ENCODE results near the gene MMP1. TPM values are rescaled to one million over a fixed set of nuclear protein-coding genes. Genes with fewer than 3 reads are reported as not detected.

MMP1 gene
- total and polyA plus RNA-seq, 12 donors, result 0.07 TPM; not detected in 11

- no peaks in the 10 kb centered on the region for H3K27me3 ChIP-seq
- H3K9me3 ChIP-seq (replicated peaks in 1 of 3), result no peaks in the 10 kb centered on the region
- no peak overlapping the region for H3K27ac ChIP-seq
- no peak for DNase-seq
- no peaks in the 10 kb centered on the region for H3K4me1 ChIP-seq (replicated peaks in 1 of 2)
- TF ChIP-seq POLR2A (IDR thresholded peaks at IDR 0.05) (no peak), CTCF (IDR thresholded peaks at IDR 0.05) (no peak)
- H3K4me3 ChIP-seq, result no peak overlapping the region
- 64 to 68% (median 66%) methylated on average over 6 of the region's 6 CpGs for WGBS, 4 donors
- no peaks in the 10 kb centered on the region for H3K36me3 ChIP-seq (replicated peaks in 1 of 2)
- intact Hi-C loops (cut with DNase I), result no loop called here
These were observed 1.9 kb upstream of the MMP1 start for GRCh38 chr11:102799681-102800340.

GRCh38 chr11:102794382-102794781 is 3.6 kb downstream of the MMP1 start:
- H3K27me3 ChIP-seq, result no peaks in the 10 kb centered on the region
- no peak for TF ChIP-seq POLR2A (IDR thresholded peaks at IDR 0.05)
- no peak for TF ChIP-seq CTCF (IDR thresholded peaks at IDR 0.05)
- no peak for DNase-seq
- intact Hi-C loops (cut with DNase I), result no loop called here
- H3K9me3 ChIP-seq (replicated peaks in 1 of 3), result no peaks in the 10 kb centered on the region
- H3K4me1 ChIP-seq (replicated peaks in 1 of 2), result no peaks in the 10 kb centered on the region
- no peak overlapping the region for H3K27ac ChIP-seq
- H3K36me3 ChIP-seq (replicated peaks in 1 of 2), result no peaks in the 10 kb centered on the region
- no peak overlapping the region for H3K4me3 ChIP-seq

GRCh38 chr11:102793677-102794290 is 4.2 kb downstream of the MMP1 start:
- Histone ChIP-seq H3K4me1 (replicated peaks in 1 of 2) (no peaks in the 10 kb centered on the region), H3K9me3 (replicated peaks in 1 of 3) (no peaks in the 10 kb centered on the region), H3K27ac (no peak overlapping the region), H3K36me3 (replicated peaks in 1 of 2) (no peaks in the 10 kb centered on the region), H3K27me3 (no peaks in the 10 kb centered on the region), H3K4me3 (no peak overlapping the region)
- no peak for DNase-seq
- intact Hi-C loops (cut with DNase I), result no loop called here
- TF ChIP-seq POLR2A (IDR thresholded peaks at IDR 0.05), result no peak
- TF ChIP-seq CTCF (IDR thresholded peaks at IDR 0.05), result no peak
- 64 to 78% (median 71%) methylated on average over 6 of the region's 6 CpGs for WGBS, 4 donors

GRCh38 chr11:102792604-102793003 is 5.4 kb downstream of the MMP1 start:
- no peak overlapping the region for H3K27ac ChIP-seq
- H3K9me3 ChIP-seq (replicated peaks in 1 of 3), result no peaks in the 10 kb centered on the region
- intact Hi-C loops (cut with DNase I), result no loop called here
- no peak overlapping the region for H3K4me3 ChIP-seq
- WGBS, 4 donors, result 78 to 85% (median 83%) methylated on average over 5 of the region's 5 CpGs
- no peaks in the 10 kb centered on the region for H3K4me1 ChIP-seq (replicated peaks in 1 of 2)
- no peak for DNase-seq
- H3K36me3 ChIP-seq (replicated peaks in 1 of 2), result no peaks in the 10 kb centered on the region
- no peaks in the 10 kb centered on the region for H3K27me3 ChIP-seq
- TF ChIP-seq POLR2A (IDR thresholded peaks at IDR 0.05) (no peak), CTCF (IDR thresholded peaks at IDR 0.05) (no peak)
